GM21786 (cell line): ENCODE data around the gene JAML.

ENCODE experiments used
- ATAC-seq: cut with Tn5 transposase; IDR thresholded peaks from one replicate; pipeline ENCODE4 v1.9.1; 2021; ENCODE audit not compliant: unreplicated experiment

The JAML gene

GRCh38 chr11:118217575-118217974, 7.2 kb downstream of the JAML start:
- ATAC-seq: no peak

- ATAC-seq: peak; percentile 68
Observed at GRCh38 chr11:118216621-118217481, 8.0 kb downstream of the JAML start.

GRCh38 chr11:118215765-118216164, 9.0 kb downstream of the JAML start:
- ATAC-seq: no peak

GRCh38 chr11:118215262-118215661, 9.5 kb downstream of the JAML start:
- ATAC-seq: no peak

GRCh38 chr11:118214210-118214914, 10.4 kb downstream of the JAML start:
- ATAC-seq: no peak

- ATAC-seq: no peak
Observed at GRCh38 chr11:118213781-118214180, 11.0 kb downstream of the JAML start.

GRCh38 chr11:118213201-118213600, 11.6 kb downstream of the JAML start:
- ATAC-seq: no peak

GRCh38 chr11:118212781-118213191, 12.0 kb downstream of the JAML start:
- ATAC-seq: no peak

GRCh38 chr11:118212131-118212725, 12.6 kb downstream of the JAML start:
- no peak for ATAC-seq

- ATAC-seq: no peak
Observed at GRCh38 chr11:118211006-118211405, 13.8 kb downstream of the JAML start.

- no peak for ATAC-seq
Observed at GRCh38 chr11:118210323-118210722, 14.5 kb downstream of the JAML start.

- no peak for ATAC-seq
Observed at GRCh38 chr11:118209033-118209432, 15.8 kb downstream of the JAML start.

GRCh38 chr11:118207079-118207478, 17.7 kb downstream of the JAML start:
- no peak for ATAC-seq

GRCh38 chr11:118206391-118207031, 18.3 kb downstream of the JAML start:
- ATAC-seq: no peak

GRCh38 chr11:118205606-118206378, 19.0 kb downstream of the JAML start:
- no peak for ATAC-seq

- ATAC-seq: peak; percentile 54
Observed at GRCh38 chr11:118202599-118203422, 22.0 kb downstream of the JAML start.

- ATAC-seq: no peak
Observed at GRCh38 chr11:118201966-118202365, 22.8 kb downstream of the JAML start.

- ATAC-seq: no peak
Observed at GRCh38 chr11:118200901-118201680, 23.7 kb downstream of the JAML start.

GRCh38 chr11:118200497-118200896, 24.3 kb downstream of the JAML start:
- ATAC-seq: no peak
